Duodenal mucosa (tissue), 2 donors: ENCODE data around the gene NLRP7.

Experiments used
- H3K27ac ChIP-seq: one replicate; pipeline ENCODE4 v1.7.0; 2013; ENCODE audit warnings: low read depth, low read length
- H3K27me3 ChIP-seq, 2 donors: one replicate each; pipeline ENCODE4 v1.7.0; 2013; ENCODE audit warnings: low read length in 2 of 2, control low read depth in 1 of 2; ENCODE audit not compliant: insufficient read depth in 2 of 2, control insufficient read depth in 1 of 2
- H3K36me3 ChIP-seq, 2 donors: one replicate each; pipeline ENCODE4 v1.7.0; 2013; ENCODE audit warnings: low read length in 2 of 2, control low read depth in 1 of 2; ENCODE audit not compliant: insufficient read depth in 2 of 2, control insufficient read depth in 1 of 2
- H3K4me1 ChIP-seq, 2 donors: one replicate each; pipeline ENCODE4 v1.7.0; 2013; ENCODE audit warnings: low read length in 2 of 2, control low read depth in 1 of 2; ENCODE audit not compliant: insufficient read depth in 2 of 2, control insufficient read depth in 1 of 2
- H3K4me3 ChIP-seq, 2 donors: one replicate each; pipeline ENCODE4 v1.7.0; 2013; ENCODE audit warnings: low read length in 2 of 2, low read depth in 1 of 2
- H3K9ac ChIP-seq, 2 donors: one replicate each; pipeline ENCODE4 v1.7.0; 2013; ENCODE audit warnings: low read length in 2 of 2, low read depth in 1 of 2
- H3K9me3 ChIP-seq, 2 donors: one replicate each; pipeline ENCODE4 v1.7.0; 2013; ENCODE audit warnings: low read length in 2 of 2, control low read depth in 1 of 2; ENCODE audit not compliant: control insufficient read depth in 1 of 2

Gene NLRP7

DNA sequence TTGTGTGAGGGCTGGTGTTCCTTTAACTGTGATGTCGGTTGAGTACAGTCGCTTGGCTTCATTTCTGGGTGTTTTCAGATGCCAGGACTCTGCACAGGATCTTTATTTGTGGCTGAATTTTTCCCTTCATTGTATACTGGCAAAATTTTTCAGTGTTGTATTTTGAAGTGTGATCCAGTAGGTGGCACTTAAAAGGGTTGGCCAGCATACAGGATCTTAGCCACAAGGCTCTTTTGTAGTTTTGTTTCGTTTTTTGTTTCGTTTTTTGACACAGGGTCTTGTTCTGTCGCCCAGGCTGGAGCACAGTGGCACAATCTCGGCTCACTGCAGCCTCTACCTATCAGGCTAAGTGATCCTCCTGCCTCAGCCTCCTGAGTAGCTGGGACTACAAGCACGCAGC is 64.6 kb downstream of the NLRP7 start:
- no peaks in the 10 kb centered on the region for H3K36me3 ChIP-seq
- H3K27ac ChIP-seq = no peak overlapping the region
- no peaks in the 10 kb centered on the region for H3K27me3 ChIP-seq
- no peaks in the 10 kb centered on the region for H3K9me3 ChIP-seq
- no peaks in the 10 kb centered on the region for H3K4me1 ChIP-seq
- no peak overlapping the region for H3K9ac ChIP-seq
- H3K4me3 ChIP-seq = no peak overlapping the region

DNA sequence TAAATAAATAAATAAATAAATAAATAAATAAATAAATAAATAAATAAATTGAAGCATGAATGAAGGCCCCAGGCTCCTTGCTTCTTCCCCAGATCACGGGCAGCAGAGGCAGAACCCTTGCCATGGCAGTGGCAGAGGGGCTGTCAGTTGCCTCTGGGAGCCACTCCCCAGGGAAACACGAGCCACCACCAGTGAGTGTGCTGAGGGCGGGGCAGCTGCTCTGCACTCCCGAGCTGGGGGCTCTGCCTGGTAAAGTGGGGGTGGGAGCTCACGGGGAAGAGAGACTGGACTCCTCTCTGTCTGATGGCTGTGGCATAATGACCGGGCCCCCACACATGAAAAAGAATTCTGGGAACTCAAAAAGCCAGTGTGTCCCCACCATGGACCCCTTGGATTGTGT is 65.4 kb downstream of the NLRP7 start:
- Histone ChIP-seq H3K36me3 (no peaks in the 10 kb centered on the region), H3K27me3 (no peaks in the 10 kb centered on the region), H3K9me3 (no peaks in the 10 kb centered on the region), H3K27ac (no peak overlapping the region), H3K4me3 (no peak overlapping the region), H3K4me1 (no peaks in the 10 kb centered on the region), H3K9ac (no peak overlapping the region)

DNA sequence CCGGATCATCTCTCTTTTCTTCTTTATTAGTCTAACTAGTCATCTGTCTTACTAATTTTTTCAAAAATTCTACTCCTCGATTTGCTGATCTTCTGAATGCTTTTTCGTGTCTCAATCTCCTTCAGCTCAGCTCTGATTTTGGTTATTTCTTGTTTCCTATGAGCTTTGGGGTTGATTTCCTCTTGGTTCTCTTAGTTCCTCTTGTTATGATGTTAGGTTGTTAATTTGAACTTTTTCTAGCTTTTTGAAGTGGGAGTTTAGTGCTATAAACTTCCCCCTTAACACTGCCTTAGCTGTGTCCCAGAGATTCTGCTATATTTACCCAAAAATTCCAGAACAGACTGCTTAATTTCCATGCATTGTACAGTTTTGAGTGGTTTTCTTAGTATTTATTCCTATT is 69.9 kb downstream of the NLRP7 start:
- H3K36me3 ChIP-seq = no peaks in the 10 kb centered on the region
- no peaks in the 10 kb centered on the region for H3K9me3 ChIP-seq
- H3K4me1 ChIP-seq = no peaks in the 10 kb centered on the region
- H3K9ac ChIP-seq = no peak overlapping the region
- H3K27ac ChIP-seq = no peak overlapping the region
- H3K4me3 ChIP-seq = no peak overlapping the region
- H3K27me3 ChIP-seq = no peaks in the 10 kb centered on the region

DNA sequence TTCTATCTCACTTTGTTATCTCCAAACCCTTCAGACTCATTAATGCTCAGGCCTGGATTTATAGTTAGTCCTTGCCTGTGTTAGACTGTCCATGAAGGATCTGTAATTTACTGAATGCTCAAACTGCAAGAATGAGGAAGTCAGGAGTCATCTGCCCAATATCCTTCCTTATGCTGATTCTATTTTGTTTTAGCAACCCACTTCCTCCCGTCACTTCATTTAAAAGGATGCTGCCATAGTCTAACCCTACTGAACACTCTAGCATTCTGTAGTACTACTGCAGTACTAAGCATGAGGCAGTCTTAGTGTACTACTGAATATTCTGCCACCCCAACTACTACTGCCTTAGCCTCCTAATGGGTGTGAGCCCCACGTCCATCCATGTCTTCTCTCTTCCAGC is 71.8 kb downstream of the NLRP7 start:
- H3K9ac ChIP-seq = no peak overlapping the region
- no peaks in the 10 kb centered on the region for H3K9me3 ChIP-seq
- H3K4me1 ChIP-seq = no peaks in the 10 kb centered on the region
- no peaks in the 10 kb centered on the region for H3K27me3 ChIP-seq
- H3K4me3 ChIP-seq = no peak overlapping the region
- H3K36me3 ChIP-seq = no peaks in the 10 kb centered on the region
- H3K27ac ChIP-seq = no peak overlapping the region

DNA sequence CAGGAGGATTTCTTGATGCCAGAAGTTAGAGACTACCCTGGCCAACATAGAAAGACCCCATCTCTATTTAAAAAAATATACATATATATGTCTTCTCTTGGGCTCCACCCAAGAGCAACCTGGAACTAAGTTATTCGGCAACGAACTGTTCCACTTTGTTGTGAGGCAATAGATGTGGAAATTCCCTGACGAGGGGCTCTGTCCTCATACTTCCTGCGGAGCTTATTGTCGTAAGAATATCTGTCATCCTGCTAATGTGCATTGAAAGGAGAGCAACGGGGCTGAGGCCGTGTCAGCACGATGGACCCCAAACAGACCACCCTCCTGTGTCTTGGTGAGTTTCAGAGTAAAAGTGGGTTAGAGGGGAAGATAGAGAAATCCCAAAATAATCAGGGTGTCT is 73.3 kb downstream of the NLRP7 start, which contains the start of gene FCAR:
FCAR (plus strand) TSS at position 246 of the 400 bp plus-strand sequence; CDS start at position 301, 55 bp downstream.
- Histone ChIP-seq H3K27ac (no peak within 1 kb of the TSS), H3K4me3 (no peak within 1 kb of the TSS), H3K4me1 (no peaks in the 10 kb centered on the region), H3K27me3 (no peaks in the 10 kb centered on the region), H3K9me3 (no peaks in the 10 kb centered on the region), H3K9ac (no peak within 1 kb of the TSS), H3K36me3 (no peaks in the 10 kb centered on the region)
